Retinal pigment epithelial cell (primary cell): ENCODE data around the gene SMAD3.
A peak's percentile ranks its signal among the peaks of the same experiment; 100 is the strongest.

Experiments
- DNase-seq: peaks from one replicate; pipeline ENCODE4 v3.0.0-alpha.2; 2010; ENCODE audit warnings: low read depth
- H3K4me3 ChIP-seq: 2 replicates; pipeline ENCODE4 v1.5.1; 2011; ENCODE audit warnings: mild to moderate bottlenecking, low read length, control low read depth, moderate library complexity
- CTCF ChIP-seq: conservative IDR thresholded peaks from 2 replicates; pipeline ENCODE4 v1.5.1; 2011; ENCODE audit warnings: low read depth, low read length, control low read depth, inconsistent platforms

The SMAD3 gene

GRCh38 chr15:67077641-67078215 is 12.3 kb downstream of the SMAD3 start:
- DNase-seq, result peak; percentile 86
- H3K4me3 ChIP-seq, result no peak overlapping the region
- TF ChIP-seq CTCF, result no peak

- H3K4me3 ChIP-seq, result no peak overlapping the region
- TF ChIP-seq CTCF, result no peak
- DNase-seq, result no peak
Measured at GRCh38 chr15:67079361-67079760, 14.0 kb downstream of the SMAD3 start.

GRCh38 chr15:67080118-67080899 is 14.9 kb downstream of the SMAD3 start:
- TF ChIP-seq CTCF, result no peak

GRCh38 chr15:67080900-67081431 is 15.6 kb downstream of the SMAD3 start:
- H3K4me3 ChIP-seq, result peak overlapping the region; percentile 25
- DNase-seq, result peak; percentile 83
- peak; percentile 43 for TF ChIP-seq CTCF

More at GRCh38 chr15:67080118-67080899, 14.9 kb downstream of the SMAD3 start:
- peak overlapping the region; percentile 25 for H3K4me3 ChIP-seq
- DNase-seq, result peak; percentile 95

GRCh38 chr15:67082007-67082536 is 16.7 kb downstream of the SMAD3 start:
- DNase-seq, result no peak
- TF ChIP-seq CTCF, result no peak
- no peak overlapping the region for H3K4me3 ChIP-seq

GRCh38 chr15:67083135-67083762 is 17.8 kb downstream of the SMAD3 start:
- TF ChIP-seq CTCF, result no peak

More at GRCh38 chr15:67083135-67083762, 17.8 kb downstream of the SMAD3 start:
- DNase-seq, result no peak
- no peak overlapping the region for H3K4me3 ChIP-seq
